GM19463 (cell line): Measurements from ENCODE around the gene CPB2.
A peak's percentile ranks its signal among the peaks of the same experiment; 100 is the strongest.

Experiments used
- ATAC-seq: cut with Tn5 transposase; IDR thresholded peaks from one replicate; pipeline ENCODE4 v1.9.1; 2021; ENCODE audit warnings: mild to moderate bottlenecking, moderate library complexity; ENCODE audit not compliant: unreplicated experiment

The CPB2 gene

GRCh38 chr13:46127358-46128023 is 22.7 kb upstream of the CPB2 start:
- no peak for ATAC-seq

DNA sequence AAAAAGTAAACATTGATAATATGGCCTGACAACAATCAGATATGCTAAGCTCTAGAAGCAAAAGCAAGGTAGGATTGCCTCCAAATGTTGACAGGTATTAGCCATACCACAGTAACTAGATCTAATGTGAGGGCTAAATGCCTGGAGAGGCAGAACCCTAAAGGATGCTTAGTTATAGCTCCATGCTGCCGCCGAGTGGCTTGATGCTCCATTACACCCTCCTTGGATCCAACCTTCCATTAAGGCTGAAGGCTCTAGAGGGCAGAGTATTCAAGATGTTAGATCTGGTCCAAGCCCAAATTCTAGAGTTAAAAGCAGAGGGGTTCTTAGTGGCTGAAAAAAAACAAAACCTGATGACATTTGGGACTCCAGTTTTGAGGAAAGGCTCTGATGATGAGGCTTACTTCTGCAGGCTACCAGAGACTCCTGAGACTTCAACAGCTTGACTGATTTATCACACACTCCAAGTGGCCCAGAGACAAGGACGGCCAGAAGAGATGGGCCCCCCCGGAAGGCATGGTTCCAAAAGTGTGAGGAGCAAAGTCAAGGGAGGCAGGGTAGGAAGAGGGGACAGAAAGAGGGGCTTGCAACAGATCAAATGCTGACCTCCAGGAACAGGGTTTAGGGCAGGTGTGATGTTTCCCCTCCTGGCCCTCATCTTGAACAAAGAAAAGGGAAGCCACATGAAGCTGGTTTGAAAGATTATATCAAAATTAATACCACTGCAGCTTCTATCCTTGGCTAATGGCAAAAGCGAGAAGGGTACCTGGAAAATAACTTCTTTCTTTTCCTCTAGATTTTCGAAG is 21.9 kb upstream of the CPB2 start:
- ATAC-seq: peak; percentile 63

GRCh38 chr13:46126056-46126455 is 21.2 kb upstream of the CPB2 start:
- ATAC-seq: no peak

GRCh38 chr13:46124967-46125933 is 20.4 kb upstream of the CPB2 start:
- no peak for ATAC-seq

GRCh38 chr13:46124531-46124966 is 19.7 kb upstream of the CPB2 start:
- no peak for ATAC-seq

- ATAC-seq: no peak
These were observed 17.5 kb upstream of the CPB2 start for GRCh38 chr13:46122304-46122703.

GRCh38 chr13:46121597-46122163 is 16.8 kb upstream of the CPB2 start:
- ATAC-seq: no peak

GRCh38 chr13:46121033-46121432 is 16.2 kb upstream of the CPB2 start:
- no peak for ATAC-seq

GRCh38 chr13:46119883-46120614 is 15.2 kb upstream of the CPB2 start:
- ATAC-seq: no peak

DNA sequence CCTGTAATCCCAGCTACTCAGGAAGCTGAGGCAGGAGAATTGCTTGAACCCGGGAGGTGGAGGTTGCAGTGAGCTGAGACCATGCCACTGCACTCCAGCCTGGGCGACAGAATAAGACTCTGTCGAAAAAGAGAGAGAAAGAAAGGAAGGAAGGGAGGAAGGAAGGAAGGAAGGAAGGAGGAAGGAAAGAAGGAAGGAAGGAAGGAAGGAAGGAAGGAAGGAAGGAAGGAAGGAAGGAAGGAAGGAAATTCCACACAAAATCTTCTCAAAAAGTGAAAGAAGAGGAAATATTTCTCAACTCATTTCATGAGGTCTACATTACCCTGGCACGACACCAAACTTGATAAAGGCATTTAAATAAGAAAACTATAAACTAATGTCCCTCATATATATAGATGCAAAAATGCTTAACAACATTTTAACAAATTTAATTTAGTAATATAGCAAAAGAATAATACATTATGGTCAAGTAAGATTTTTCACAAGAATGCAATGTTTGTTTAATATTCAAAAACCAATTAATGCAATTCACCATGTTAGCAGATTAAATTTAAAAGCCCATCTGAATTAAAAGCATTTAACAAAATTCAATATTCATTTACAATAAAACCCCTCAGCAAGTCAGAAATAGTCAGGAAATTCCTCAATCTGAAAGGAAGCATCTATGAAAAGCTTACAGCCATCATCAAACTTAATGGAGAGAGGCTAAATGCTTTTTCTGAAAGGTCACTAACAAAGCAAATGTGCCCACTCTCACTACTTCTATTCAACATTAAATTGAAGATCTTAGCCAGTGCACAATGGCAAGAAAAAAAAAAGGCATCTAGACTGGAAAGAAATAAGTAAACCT is 12.0 kb upstream of the CPB2 start:
- no peak for ATAC-seq

GRCh38 chr13:46114613-46115012 is 9.8 kb upstream of the CPB2 start:
- ATAC-seq: no peak

GRCh38 chr13:46113596-46113995 is 8.8 kb upstream of the CPB2 start:
- no peak for ATAC-seq

DNA sequence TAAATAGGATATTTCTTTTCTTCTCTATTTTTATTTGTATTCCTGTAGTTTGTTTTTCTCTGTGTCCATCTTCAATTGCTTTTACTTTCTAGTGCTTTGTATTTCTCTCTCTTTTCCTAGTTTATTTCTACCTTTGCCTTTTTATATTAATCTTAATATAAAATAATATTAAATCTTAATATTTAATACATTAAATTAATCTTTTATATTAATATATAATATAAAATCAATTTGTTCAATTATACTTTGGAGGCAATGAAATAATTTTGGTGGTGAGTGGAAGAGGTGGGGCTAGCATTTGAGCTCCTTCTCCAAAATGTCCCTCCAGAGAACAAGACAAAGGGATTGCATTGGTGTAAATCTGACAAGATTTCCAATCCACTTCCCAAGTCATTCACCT is 6.3 kb upstream of the CPB2 start:
- ATAC-seq: no peak

DNA sequence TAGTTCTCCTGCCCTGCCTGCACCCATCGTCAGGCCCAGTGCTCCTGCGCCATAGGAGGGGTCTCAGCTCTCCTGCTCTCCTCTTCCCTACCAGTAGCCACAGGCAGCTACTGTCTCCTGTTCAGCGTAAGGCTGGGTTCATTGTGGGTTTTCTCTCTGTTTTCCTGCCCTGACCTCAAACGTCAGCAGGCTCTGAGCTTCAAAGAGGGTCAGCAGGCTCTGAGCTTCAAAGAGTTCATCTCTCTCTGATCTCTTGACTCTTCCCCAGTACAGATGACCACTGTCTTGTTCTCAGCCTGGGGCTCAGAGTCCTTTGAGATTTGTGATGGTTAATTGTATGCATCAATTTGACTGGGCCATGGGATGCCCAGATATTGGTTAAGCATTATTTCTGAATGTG is 4.6 kb upstream of the CPB2 start:
- no peak for ATAC-seq

DNA sequence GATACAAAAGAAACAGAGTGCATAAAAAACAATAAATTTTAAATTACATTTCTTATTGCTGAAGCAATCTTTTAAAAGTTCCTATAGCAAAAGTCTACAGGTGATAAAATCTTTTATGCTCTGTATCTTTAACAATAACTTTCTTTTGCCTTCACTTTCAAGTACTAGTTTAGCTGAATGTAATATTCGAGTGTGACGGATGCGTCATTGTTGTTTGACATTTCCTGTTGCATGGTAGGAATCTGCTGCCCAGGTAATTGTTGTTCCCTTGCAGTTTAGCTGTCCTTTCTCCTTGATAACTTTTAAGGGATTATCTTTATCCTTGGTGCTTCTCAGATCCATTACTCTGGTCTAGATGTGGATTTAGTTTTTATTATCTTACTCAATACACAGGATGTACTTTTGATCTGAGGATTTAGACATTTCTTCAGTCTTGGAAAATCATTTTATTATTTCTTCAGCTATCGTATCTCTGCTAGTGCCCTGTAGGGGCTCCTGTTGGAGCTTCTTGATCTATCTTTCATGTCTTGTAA is 2.1 kb upstream of the CPB2 start:
- no peak for ATAC-seq

DNA sequence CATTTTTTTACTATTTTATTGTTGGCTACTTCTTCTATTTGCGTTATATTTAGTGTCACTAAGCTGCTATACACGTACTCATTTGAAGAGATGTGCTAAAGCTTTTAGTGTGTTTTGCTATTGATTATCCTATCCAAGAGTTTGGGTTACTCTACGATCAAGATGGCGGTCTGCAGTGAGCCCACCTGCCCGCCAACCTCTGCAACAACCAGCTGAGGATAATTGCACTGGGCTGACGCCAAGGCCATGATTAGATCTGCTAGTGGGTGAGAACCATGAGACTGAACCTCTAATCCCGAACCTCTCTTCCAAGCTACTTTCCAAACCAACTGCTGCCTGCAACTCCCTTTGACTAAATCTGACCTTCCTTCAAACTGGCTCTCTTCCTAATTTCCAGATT is 1.8 kb downstream of the CPB2 start:
- no peak for ATAC-seq

- no peak for ATAC-seq
These were observed 2.6 kb downstream of the CPB2 start for GRCh38 chr13:46102255-46102605.

GRCh38 chr13:46101484-46102254 is 3.2 kb downstream of the CPB2 start:
- no peak for ATAC-seq
